Muscle of leg (tissue), 11 donors: ENCODE measurements around the gene TRIM22. TPM values are rescaled to one million over a fixed set of nuclear protein-coding genes. Genes with fewer than 3 reads are reported as not detected.

Experiments
- DNase-seq: peaks from one replicate; pipeline ENCODE4 v3.0.0; 2013
- H3K27ac ChIP-seq: one replicate; pipeline ENCODE4 v1.5.1; 2013; ENCODE audit warnings: mild to moderate bottlenecking, low read length, control low read depth
- H3K27me3 ChIP-seq: one replicate; pipeline ENCODE4 v1.6.1; 2013; ENCODE audit warnings: low read length; ENCODE audit not compliant: control insufficient read depth, insufficient read depth
- H3K36me3 ChIP-seq: one replicate; pipeline ENCODE4 v1.6.1; 2013; ENCODE audit warnings: low read length; ENCODE audit not compliant: control insufficient read depth, insufficient read depth
- H3K4me1 ChIP-seq: one replicate; pipeline ENCODE4 v1.6.1; 2013; ENCODE audit warnings: low read length; ENCODE audit not compliant: control insufficient read depth, insufficient read depth
- H3K4me3 ChIP-seq: one replicate; pipeline ENCODE4 v1.5.1; 2013; ENCODE audit warnings: low read length, control low read depth
- H3K9me3 ChIP-seq: replicated peaks from 2 replicates; pipeline ENCODE4 v1.6.1; 2013; ENCODE audit warnings: low read depth, low read length; ENCODE audit not compliant: control insufficient read depth
- WGBS: methylation state at CpG from one replicate; pipeline ENCODE4 v1.1.5; 2013; ENCODE audit warnings: missing lambda C conversion rate; ENCODE audit not compliant: insufficient coverage; 5-methylcytosine and 5-hydroxymethylcytosine counted together
- polyA plus RNA-seq, 8 donors: library from polyadenylated mRNA; unstranded; fragments of 120-200 nt; gene quantifications; one replicate each; pipeline versions ENCODE4 v1.2.1 to v1.2.3, GENCODE V29; 2013; ENCODE audit warnings: inconsistent platforms in 1 of 8, low replicate concordance in 1 of 8; ENCODE audit not compliant: insufficient read length in 8 of 8, insufficient read depth in 1 of 8
- total RNA-seq: library from RNA; stranded (reverse); fragments of 120-200 nt; gene quantifications from one replicate; pipeline ENCODE4 v1.2.4, GENCODE V29; 2013

TRIM22 gene
- total and polyA plus RNA-seq, 9 donors: 6.7 to 12.1 (median 9.3) TPM

DNA sequence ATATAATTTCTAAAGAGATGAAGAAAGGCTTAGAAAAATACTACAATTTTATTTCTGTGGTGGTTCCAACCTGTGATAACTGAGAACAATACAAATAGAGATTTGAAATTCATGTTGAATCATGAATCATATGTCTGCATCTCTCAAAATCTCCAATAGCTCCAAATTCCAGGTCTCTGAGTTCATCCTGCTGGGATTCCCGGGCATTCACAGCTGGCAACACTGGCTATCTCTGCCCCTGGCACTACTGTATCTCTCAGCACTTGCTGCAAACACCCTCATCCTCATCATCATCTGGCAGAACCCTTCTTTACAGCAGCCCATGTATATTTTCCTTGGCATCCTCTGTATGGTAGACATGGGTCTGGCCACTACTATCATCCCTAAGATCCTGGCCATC is 46.8 kb downstream of the TRIM22 start, which contains the start of gene OR56B1:
Gene OR56B1 (plus strand): TSS at position 53 of the 400 bp plus-strand sequence. CDS start 69 bp downstream, at position 122.
- no peak for DNase-seq
- H3K9me3 ChIP-seq: no peaks in the 10 kb centered on the region
- no peak within 1 kb of the TSS for H3K27ac ChIP-seq
- H3K4me3 ChIP-seq: no peak within 1 kb of the TSS
- H3K36me3 ChIP-seq: no peaks in the 10 kb centered on the region
- 73% methylated on average over 1 of the region's 1 CpG for whole genome bisulfite sequencing
- no peaks in the 10 kb centered on the region for H3K4me1 ChIP-seq
- no peaks in the 10 kb centered on the region for H3K27me3 ChIP-seq

DNA sequence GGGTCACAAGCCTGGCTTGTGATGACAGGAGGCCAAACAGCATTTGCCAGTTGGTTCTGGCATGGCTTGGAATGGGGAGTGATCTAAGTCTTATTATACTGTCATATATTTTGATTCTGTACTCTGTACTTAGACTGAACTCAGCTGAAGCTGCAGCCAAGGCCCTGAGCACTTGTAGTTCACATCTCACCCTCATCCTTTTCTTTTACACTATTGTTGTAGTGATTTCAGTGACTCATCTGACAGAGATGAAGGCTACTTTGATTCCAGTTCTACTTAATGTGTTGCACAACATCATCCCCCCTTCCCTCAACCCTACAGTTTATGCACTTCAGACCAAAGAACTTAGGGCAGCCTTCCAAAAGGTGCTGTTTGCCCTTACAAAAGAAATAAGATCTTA is 47.5 kb downstream of the TRIM22 start:
- H3K9me3 ChIP-seq: peaks cover 3% of the 10 kb centered on the region
- no peaks in the 10 kb centered on the region for H3K36me3 ChIP-seq
- no peaks in the 10 kb centered on the region for H3K4me1 ChIP-seq
- H3K27me3 ChIP-seq: no peaks in the 10 kb centered on the region
- DNase-seq: no peak
- no peak overlapping the region for H3K27ac ChIP-seq
- H3K4me3 ChIP-seq: no peak overlapping the region

DNA sequence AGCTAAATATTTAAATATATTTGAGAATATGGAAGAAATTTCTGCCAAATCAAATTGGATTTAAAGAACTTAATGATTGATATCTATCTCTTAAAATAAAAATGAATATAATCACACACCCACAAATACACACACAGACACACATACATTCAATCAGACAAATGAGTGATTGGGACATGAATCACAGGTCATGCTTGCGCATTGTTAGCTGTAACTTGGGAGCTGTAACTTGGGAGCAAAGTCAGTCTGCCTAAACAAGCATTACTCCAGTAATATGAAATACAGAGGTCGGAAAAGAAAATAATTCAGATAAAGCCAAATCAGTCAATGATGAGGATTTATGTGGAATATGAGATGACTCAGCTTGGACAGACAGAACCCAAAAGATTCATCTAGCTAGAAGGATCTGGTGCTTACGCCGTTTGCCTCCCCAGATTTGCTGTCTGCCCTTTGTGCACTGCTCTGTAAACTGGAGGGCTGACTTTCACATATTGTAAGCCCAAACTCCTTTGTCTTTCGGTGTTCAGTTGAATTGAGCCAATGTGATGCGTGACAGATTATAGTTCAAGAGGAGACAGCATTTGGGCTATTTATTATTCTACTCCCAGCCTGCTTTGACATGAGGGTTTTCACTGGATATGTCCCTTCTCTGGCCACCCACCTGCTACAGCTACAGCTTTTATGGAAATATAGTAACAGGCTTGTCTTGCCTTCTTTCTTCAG is 48.2 kb downstream of the TRIM22 start:
- no peaks in the 10 kb centered on the region for H3K27me3 ChIP-seq
- H3K9me3 ChIP-seq: peaks cover 3% of the 10 kb centered on the region
- H3K4me1 ChIP-seq: no peaks in the 10 kb centered on the region
- no CpG with 5 or more reads among the region's 6 CpGs for WGBS
- DNase-seq: no peak
- H3K36me3 ChIP-seq: no peaks in the 10 kb centered on the region
- no peak overlapping the region for H3K27ac ChIP-seq
- H3K4me3 ChIP-seq: no peak overlapping the region

DNA sequence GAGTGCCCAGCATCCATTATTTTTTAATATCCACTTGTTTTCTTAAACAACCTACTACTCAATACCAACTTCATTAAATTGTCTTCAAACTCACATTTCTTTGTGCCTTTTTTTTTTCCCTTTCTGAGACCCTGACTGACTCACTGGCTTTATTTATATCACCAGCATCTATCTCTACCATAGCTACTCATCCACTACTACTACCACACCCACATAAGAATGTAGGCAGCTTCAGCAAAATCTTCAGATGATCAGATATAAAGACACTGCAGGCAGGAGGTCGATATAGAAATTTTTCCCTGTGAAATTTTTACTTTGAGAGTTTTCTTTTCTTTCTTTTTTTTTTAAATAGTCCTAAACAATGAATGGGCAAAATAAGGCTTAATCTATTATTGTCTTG is 48.8 kb downstream of the TRIM22 start:
- H3K9me3 ChIP-seq: peaks cover 3% of the 10 kb centered on the region
- no peaks in the 10 kb centered on the region for H3K4me1 ChIP-seq
- H3K27ac ChIP-seq: no peak overlapping the region
- DNase-seq: no peak
- WGBS: no CpG with 5 or more reads among the region's 1 CpG
- no peaks in the 10 kb centered on the region for H3K36me3 ChIP-seq
- no peak overlapping the region for H3K4me3 ChIP-seq
- no peaks in the 10 kb centered on the region for H3K27me3 ChIP-seq

DNA sequence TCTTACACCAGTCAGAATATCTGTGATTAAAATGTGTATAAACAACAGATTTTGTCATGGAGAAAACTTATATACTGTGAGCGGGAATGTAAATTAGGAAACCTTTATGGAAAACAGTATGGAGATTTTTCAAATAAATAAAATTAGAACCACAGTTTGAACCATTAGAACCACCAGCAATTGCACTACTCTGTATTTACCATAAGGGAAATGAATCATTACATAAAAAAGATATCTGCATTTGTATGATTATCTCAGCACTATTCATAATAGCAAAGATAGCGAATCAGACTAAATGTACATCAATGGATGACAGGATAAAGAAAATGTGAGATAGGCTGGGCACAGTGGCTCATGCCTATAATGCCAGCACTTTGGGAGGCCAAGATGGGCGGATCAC is 57.0 kb downstream of the TRIM22 start:
- Histone ChIP-seq H3K27ac (no peak overlapping the region), H3K9me3 (peaks cover 1% of the 10 kb centered on the region), H3K36me3 (no peaks in the 10 kb centered on the region), H3K4me3 (no peak overlapping the region), H3K27me3 (no peaks in the 10 kb centered on the region), H3K4me1 (no peaks in the 10 kb centered on the region)
- DNase-seq: no peak
- WGBS: no CpG with 5 or more reads among the region's 3 CpGs

DNA sequence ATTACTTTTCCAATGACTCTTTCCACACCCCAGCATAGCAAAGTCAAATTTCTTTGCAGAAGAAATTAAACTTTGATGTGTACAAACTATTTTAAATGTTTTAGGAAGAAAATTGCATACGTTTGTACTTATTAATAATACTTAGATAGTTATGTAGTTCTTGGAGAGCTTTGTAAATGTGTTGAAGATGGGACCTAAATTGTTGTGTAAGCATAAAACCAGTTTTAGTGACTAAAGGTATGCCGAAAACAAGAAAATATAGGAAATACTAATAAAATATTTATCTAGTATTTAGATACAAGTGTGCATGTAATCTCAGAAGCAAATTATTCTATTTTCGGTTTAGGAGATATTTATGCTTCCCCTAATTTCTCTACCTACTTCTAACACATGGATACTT is 60.2 kb downstream of the TRIM22 start:
- no peaks in the 10 kb centered on the region for H3K27me3 ChIP-seq
- no peak overlapping the region for H3K4me3 ChIP-seq
- DNase-seq: no peak
- WGBS: no CpG with 5 or more reads among the region's 3 CpGs
- no peak overlapping the region for H3K27ac ChIP-seq
- H3K36me3 ChIP-seq: no peaks in the 10 kb centered on the region
- H3K4me1 ChIP-seq: no peaks in the 10 kb centered on the region
- no peaks in the 10 kb centered on the region for H3K9me3 ChIP-seq

DNA sequence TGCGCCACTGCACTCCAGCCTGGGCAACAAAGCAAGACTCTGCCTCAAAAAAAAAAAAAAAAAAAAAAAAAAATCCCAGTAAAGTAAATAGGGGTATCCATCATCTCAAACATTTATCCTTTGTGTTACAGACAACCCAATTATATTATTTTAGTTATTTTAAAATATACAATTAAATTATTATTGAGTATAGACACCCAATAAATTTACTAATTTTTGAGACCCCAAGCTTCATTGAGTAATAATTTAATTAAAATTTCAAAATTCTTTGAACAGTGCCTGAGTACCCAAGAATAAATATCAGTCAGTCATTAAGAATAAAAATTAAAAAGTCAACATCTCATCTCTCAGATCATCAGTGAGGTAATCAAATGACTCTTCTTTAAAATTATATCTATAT is 64.4 kb downstream of the TRIM22 start, which contains the start of gene OR52N4:
Gene OR52N4 (plus strand): TSS at position 301 of the 400 bp plus-strand sequence. CDS start 498 bp downstream, outside the sequence.
- no peaks in the 10 kb centered on the region for H3K4me1 ChIP-seq
- H3K9me3 ChIP-seq: no peaks in the 10 kb centered on the region
- no peaks in the 10 kb centered on the region for H3K27me3 ChIP-seq
- no peak within 1 kb of the TSS for H3K27ac ChIP-seq
- DNase-seq: no peak
- no peak within 1 kb of the TSS for H3K4me3 ChIP-seq
- WGBS: no CpG with 5 or more reads among the region's 1 CpG
- no peaks in the 10 kb centered on the region for H3K36me3 ChIP-seq

Other genes with a start within 250 kb of the TRIM22 start
- gene OR51I1, start 248.3 kb upstream of the TRIM22 start, total RNA-seq: not detected
- not detected for gene OR51I1, start 248.3 kb upstream of the TRIM22 start, polyA plus RNA-seq
- gene OR51I2, start 240.5 kb upstream of the TRIM22 start, total RNA-seq: not detected
- gene OR51I2, start 240.5 kb upstream of the TRIM22 start, polyA plus RNA-seq: not detected
- gene OR52D1, start 201.1 kb upstream of the TRIM22 start, total RNA-seq: not detected
- not detected for gene OR52D1, start 201.1 kb upstream of the TRIM22 start, polyA plus RNA-seq
- 0.13 TPM for gene UBQLN3, start 179.8 kb upstream of the TRIM22 start, total RNA-seq
- gene UBQLN3, start 179.8 kb upstream of the TRIM22 start, polyA plus RNA-seq: not detected
- 0.18 TPM for gene UBQLNL, start 173.1 kb upstream of the TRIM22 start, total RNA-seq
- gene UBQLNL, start 173.1 kb upstream of the TRIM22 start, polyA plus RNA-seq: under 1 TPM; 0.11 to 0.38 (median 0.23) TPM
- gene OR52H1, start 141.2 kb upstream of the TRIM22 start, total RNA-seq: 0.22 TPM
- not detected for gene OR52H1, start 141.2 kb upstream of the TRIM22 start, polyA plus RNA-seq
- gene OR52B6, start 108.9 kb upstream of the TRIM22 start, total RNA-seq: not detected
- not detected for gene OR52B6, start 108.9 kb upstream of the TRIM22 start, polyA plus RNA-seq
- 1.5 TPM for gene TRIM6, start 93.2 kb upstream of the TRIM22 start, total RNA-seq
- 1 to 10 TPM; 1.1 to 3.4 (median 1.3) TPM for gene TRIM6, start 93.2 kb upstream of the TRIM22 start, polyA plus RNA-seq
- gene TRIM34, start 64.8 kb upstream of the TRIM22 start, total RNA-seq: 6.4 TPM
- gene TRIM34, start 64.8 kb upstream of the TRIM22 start, polyA plus RNA-seq: 1 to 10 TPM; 2.9 to 6.0 (median 4.6) TPM
- gene TRIM5, start 4.7 kb upstream of the TRIM22 start, total RNA-seq: 14.0 TPM
- 10 to 100 TPM; 11.4 to 18.6 (median 13.6) TPM for gene TRIM5, start 4.7 kb upstream of the TRIM22 start, polyA plus RNA-seq
- gene OR56B1, start 46.7 kb downstream of the TRIM22 start, total RNA-seq: not detected
- under 1 TPM in 1 of 8 donors, not detected in 7; 0.08 TPM for gene OR56B1, start 46.7 kb downstream of the TRIM22 start, polyA plus RNA-seq
- not detected for gene OR52N4, start 64.5 kb downstream of the TRIM22 start, total RNA-seq
- gene OR52N4, start 64.5 kb downstream of the TRIM22 start, polyA plus RNA-seq: under 1 TPM in 4 of 8 donors, not detected in 4; 0.12 to 0.24 (median 0.18) TPM
- gene OR52N5, start 93.6 kb downstream of the TRIM22 start, total RNA-seq: not detected
- not detected for gene OR52N5, start 93.6 kb downstream of the TRIM22 start, polyA plus RNA-seq
- not detected for gene OR52N1, start 101.5 kb downstream of the TRIM22 start, total RNA-seq
- gene OR52N1, start 101.5 kb downstream of the TRIM22 start, polyA plus RNA-seq: not detected
- gene OR52N2, start 119.1 kb downstream of the TRIM22 start, total RNA-seq: not detected
- not detected for gene OR52N2, start 119.1 kb downstream of the TRIM22 start, polyA plus RNA-seq
- gene OR52E6, start 152.1 kb downstream of the TRIM22 start, total RNA-seq: not detected
- gene OR52E6, start 152.1 kb downstream of the TRIM22 start, polyA plus RNA-seq: not detected
- gene OR52E8, start 167.9 kb downstream of the TRIM22 start, total RNA-seq: not detected
- not detected for gene OR52E8, start 167.9 kb downstream of the TRIM22 start, polyA plus RNA-seq
- gene OR52E4, start 190.8 kb downstream of the TRIM22 start, total RNA-seq: not detected
- not detected for gene OR52E4, start 190.8 kb downstream of the TRIM22 start, polyA plus RNA-seq
- gene OR52E5, start 203.4 kb downstream of the TRIM22 start, total RNA-seq: not detected
- gene OR52E5, start 203.4 kb downstream of the TRIM22 start, polyA plus RNA-seq: not detected